ENCODE results near the gene CALN1.

The CALN1 gene

GRCh38 chr7:72337390-72338167 is 74.6 kb downstream of the CALN1 start:
- no peak for TF ChIP-seq ZFX (IDR thresholded peaks at IDR 0.05; ENCODE audit: borderline replicate concordance)
- no peak for TF ChIP-seq CTCF (IDR thresholded peaks at IDR 0.05)
- no peak overlapping the region for H3K27ac ChIP-seq

- no peak overlapping the region for H3K27ac ChIP-seq
- TF ChIP-seq ZFX (IDR thresholded peaks at IDR 0.05; ENCODE audit: borderline replicate concordance) (no peak), CTCF (IDR thresholded peaks at IDR 0.05) (no peak)
Measured at GRCh38 chr7:72336632-72337389, 75.3 kb downstream of the CALN1 start.

GRCh38 chr7:72336382-72336631 is 75.8 kb downstream of the CALN1 start:
- H3K27ac ChIP-seq, result no peak overlapping the region
- TF ChIP-seq CTCF (IDR thresholded peaks at IDR 0.05), result no peak
- TF ChIP-seq ZFX (IDR thresholded peaks at IDR 0.05; ENCODE audit: borderline replicate concordance), result no peak

- no peak for TF ChIP-seq ZFX (IDR thresholded peaks at IDR 0.05; ENCODE audit: borderline replicate concordance)
- TF ChIP-seq CTCF (IDR thresholded peaks at IDR 0.05), result no peak
Measured at GRCh38 chr7:72335561-72336381, 76.4 kb downstream of the CALN1 start.

GRCh38 chr7:72334698-72335097 is 77.4 kb downstream of the CALN1 start:
- no peak overlapping the region for H3K27ac ChIP-seq
- TF ChIP-seq CTCF (IDR thresholded peaks at IDR 0.05) (no peak), ZFX (IDR thresholded peaks at IDR 0.05; ENCODE audit: borderline replicate concordance) (no peak)

More at GRCh38 chr7:72335561-72336381, 76.4 kb downstream of the CALN1 start:
- H3K27ac ChIP-seq, result no peak overlapping the region

GRCh38 chr7:72334066-72334465 is 78.1 kb downstream of the CALN1 start:
- no peak overlapping the region for H3K27ac ChIP-seq
- TF ChIP-seq CTCF (IDR thresholded peaks at IDR 0.05) (peak; percentile 48), ZFX (IDR thresholded peaks at IDR 0.05; ENCODE audit: borderline replicate concordance) (no peak)

All from 22Rv1 (cell line).